Peyer's patch (tissue), 4 donors: ENCODE measurements around the gene NAV3.

ENCODE experiments used
- CTCF ChIP-seq, 6 experiments: fragments of 450-650 bp in 4 of 6; fragments of 200-600 bp in 2 of 6; sonication (generic) in 1 of 6; IDR thresholded peaks; one replicate each; pipeline ENCODE4 v1.5.1; 2017 to 2019; ENCODE audit warnings: antibody characterized with exemption in 6 of 6, mild to moderate bottlenecking in 3 of 6, moderate library complexity in 1 of 6
- POLR2A ChIP-seq, 2 donors: fragments of 450-650 bp; IDR thresholded peaks; one replicate each; pipeline ENCODE4 v1.5.1; 2017; ENCODE audit warnings: antibody characterized with exemption in 2 of 2, mild to moderate bottlenecking in 2 of 2, moderate library complexity in 2 of 2

DNA sequence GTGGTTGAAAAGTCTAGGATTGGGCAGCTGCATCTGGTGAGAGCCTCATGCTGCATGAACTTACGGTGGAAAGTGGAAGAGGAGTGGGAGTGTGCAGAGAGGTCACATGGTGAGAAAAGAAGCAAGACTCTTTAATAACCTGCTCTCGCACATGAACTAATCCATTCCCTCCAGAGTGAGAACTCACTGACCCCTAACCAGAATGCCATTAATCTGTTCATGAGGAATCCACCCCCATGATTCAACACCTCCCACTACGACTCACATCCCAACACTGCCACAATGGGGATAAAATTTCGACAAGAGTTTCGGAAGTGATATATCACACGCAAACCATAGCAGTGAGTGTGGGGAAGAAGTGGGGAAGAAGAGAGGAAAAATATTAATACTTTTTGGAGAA lies 377.4 kb downstream of the NAV3 start:
- TF ChIP-seq CTCF (IDR thresholded peaks at IDR 0.05) (no peak), POLR2A (IDR thresholded peaks at IDR 0.05) (no peak)
